ENCODE results near the gene ZC3H7B. TPM values are rescaled to one million over a fixed set of nuclear protein-coding genes. Genes with fewer than 3 reads are reported as not detected.

Gene ZC3H7B
- total RNA-seq, 1 experiment from 2014 or later, result 60.6 TPM

- intact Hi-C loops (cut with micrococcal nuclease; ENCODE audit: unreplicated experiment), result no loop called here
- no peak overlapping the region for H3K4me3 Mint-ChIP-seq (ENCODE audit: unreplicated experiment)
- ChIA-PET POLR2A (no interaction called here), CTCF (interaction anchor here (0.6 kb wide), 1 partner anchor 212 kb away, joined by 5 read pairs; no protein-coding TSS in a partner anchor)
- peaks cover 27% of the 10 kb centered on the region for H3K36me3 Mint-ChIP-seq (ENCODE audit: insufficient read depth, unreplicated experiment)
- TF ChIP-seq CTCF (IDR thresholded peaks at IDR 0.05; ENCODE audit: insufficient read depth in 1 of 2, low read depth in 1 of 2, low read length in 1 of 2, severe bottlenecking in 1 of 2, unreplicated experiment in 1 of 2), result no peak
- DNase-seq, result no peak
- no peaks in the 10 kb centered on the region for H3K4me1 Mint-ChIP-seq (ENCODE audit: low read depth, unreplicated experiment)
- no peaks in the 10 kb centered on the region for H3K27me3 ChIP-seq (replicated peaks; ENCODE audit: control insufficient read depth, insufficient read depth, low read length)
- H3K36me3 ChIP-seq (ENCODE audit: control insufficient read depth, insufficient read depth, low read length), result no peaks in the 10 kb centered on the region; the same call in none of the 2 replicates
- no peak overlapping the region for H3K27ac Mint-ChIP-seq (ENCODE audit: unreplicated experiment)
- H3K27me3 Mint-ChIP-seq (ENCODE audit: insufficient read depth, unreplicated experiment), result no peaks in the 10 kb centered on the region
- no peaks in the 10 kb centered on the region for H3K9me3 ChIP-seq
- no TSS peak for BruUV-seq (replicated peaks)
- H3K9me3 Mint-ChIP-seq (ENCODE audit: unreplicated experiment), result no peaks in the 10 kb centered on the region
- no peaks in the 10 kb centered on the region for H3K4me1 ChIP-seq
- no peak overlapping the region for H3K4me3 ChIP-seq (ENCODE audit: low read depth, low read length)
Measured at GRCh38 chr22:41338614-41339212, 37.4 kb downstream of the ZC3H7B start.

- no peaks in the 10 kb centered on the region for H3K4me1 ChIP-seq
- Mint-ChIP-seq H3K4me3 (ENCODE audit: unreplicated experiment) (no peak overlapping the region), H3K36me3 (ENCODE audit: insufficient read depth, unreplicated experiment) (peaks cover 27% of the 10 kb centered on the region), H3K27ac (ENCODE audit: unreplicated experiment) (no peak overlapping the region), H3K9me3 (ENCODE audit: unreplicated experiment) (no peaks in the 10 kb centered on the region), H3K27me3 (ENCODE audit: insufficient read depth, unreplicated experiment) (no peaks in the 10 kb centered on the region), H3K4me1 (ENCODE audit: low read depth, unreplicated experiment) (no peaks in the 10 kb centered on the region)
- POLR2A ChIA-PET, result no interaction called here
- CTCF ChIA-PET, result no interaction called here
- BruUV-seq (replicated peaks), result no TSS peak
- no peaks in the 10 kb centered on the region; the same call in none of the 2 replicates for H3K36me3 ChIP-seq (ENCODE audit: control insufficient read depth, insufficient read depth, low read length)
- no peaks in the 10 kb centered on the region for H3K9me3 ChIP-seq
- no peaks in the 10 kb centered on the region for H3K27me3 ChIP-seq (replicated peaks; ENCODE audit: control insufficient read depth, insufficient read depth, low read length)
- intact Hi-C loops (cut with micrococcal nuclease; ENCODE audit: unreplicated experiment), result no loop called here
- no peak overlapping the region for H3K4me3 ChIP-seq (ENCODE audit: low read depth, low read length)
- DNase-seq, result no peak
- no peak for TF ChIP-seq CTCF (IDR thresholded peaks at IDR 0.05; ENCODE audit: insufficient read depth in 1 of 2, low read depth in 1 of 2, low read length in 1 of 2, severe bottlenecking in 1 of 2, unreplicated experiment in 1 of 2)
Measured at GRCh38 chr22:41339823-41340222, 38.5 kb downstream of the ZC3H7B start.

GRCh38 chr22:41340357-41340756 is 39.0 kb downstream of the ZC3H7B start:
- intact Hi-C loops (cut with micrococcal nuclease; ENCODE audit: unreplicated experiment), result no loop called here
- Histone ChIP-seq H3K9me3 (no peaks in the 10 kb centered on the region), H3K36me3 (ENCODE audit: control insufficient read depth, insufficient read depth, low read length) (no peaks in the 10 kb centered on the region; the same call in none of the 2 replicates), H3K4me1 (no peaks in the 10 kb centered on the region), H3K27me3 (replicated peaks; ENCODE audit: control insufficient read depth, insufficient read depth, low read length) (no peaks in the 10 kb centered on the region), H3K4me3 (ENCODE audit: low read depth, low read length) (no peak overlapping the region)
- Mint-ChIP-seq H3K27ac (ENCODE audit: unreplicated experiment) (no peak overlapping the region), H3K36me3 (ENCODE audit: insufficient read depth, unreplicated experiment) (peaks cover 22% of the 10 kb centered on the region), H3K27me3 (ENCODE audit: insufficient read depth, unreplicated experiment) (no peaks in the 10 kb centered on the region), H3K9me3 (ENCODE audit: unreplicated experiment) (no peaks in the 10 kb centered on the region), H3K4me1 (ENCODE audit: low read depth, unreplicated experiment) (no peaks in the 10 kb centered on the region), H3K4me3 (ENCODE audit: unreplicated experiment) (no peak overlapping the region)
- no TSS peak for BruUV-seq (replicated peaks)
- CTCF ChIA-PET, result no interaction called here
- POLR2A ChIA-PET, result no interaction called here
- TF ChIP-seq CTCF (IDR thresholded peaks at IDR 0.05; ENCODE audit: insufficient read depth in 1 of 2, low read depth in 1 of 2, low read length in 1 of 2, severe bottlenecking in 1 of 2, unreplicated experiment in 1 of 2), result no peak
- no peak for DNase-seq
